ENCODE results near the gene LAMC2.
A peak's percentile ranks its signal among the peaks of the same experiment; 100 is the strongest.
"Not testable (repeated sequence)": the region's sequence is repeated elsewhere in the genome, so short reads cannot be mapped to it uniquely, and the experiment has no call there.

The LAMC2 gene

GRCh38 chr1:183143576-183144315 lies 42.3 kb upstream of the LAMC2 start:
- TF ChIP-seq CTCF (IDR thresholded peaks at IDR 0.05; ENCODE audit: insufficient read depth, low read depth, low read length, missing control alignments), result no peak
- H3K4me3 ChIP-seq (ENCODE audit: low read length), result no peak overlapping the region
- DNase-seq (ENCODE audit: low read depth), result no peak

- no peak overlapping the region for H3K4me3 ChIP-seq (ENCODE audit: low read length)
- no peak for DNase-seq (ENCODE audit: low read depth)
- TF ChIP-seq CTCF (IDR thresholded peaks at IDR 0.05; ENCODE audit: insufficient read depth, low read depth, low read length, missing control alignments), result no peak
Observed at GRCh38 chr1:183144752-183145151, 41.3 kb upstream of the LAMC2 start.

- H3K4me3 ChIP-seq (ENCODE audit: low read length), result no peak overlapping the region
- TF ChIP-seq CTCF (IDR thresholded peaks at IDR 0.05; ENCODE audit: insufficient read depth, low read depth, low read length, missing control alignments), result no peak
- DNase-seq (ENCODE audit: low read depth), result no peak
Observed at GRCh38 chr1:183147735-183148134, 38.3 kb upstream of the LAMC2 start.

- no peak for TF ChIP-seq CTCF (IDR thresholded peaks at IDR 0.05; ENCODE audit: insufficient read depth, low read depth, low read length, missing control alignments)
- no peak overlapping the region for H3K4me3 ChIP-seq (ENCODE audit: low read length)
- peak; percentile 77 for DNase-seq (ENCODE audit: low read depth)
Observed at GRCh38 chr1:183148599-183148998, 37.5 kb upstream of the LAMC2 start.

- H3K4me3 ChIP-seq (ENCODE audit: low read length), result no peak overlapping the region
- no peak for TF ChIP-seq CTCF (IDR thresholded peaks at IDR 0.05; ENCODE audit: insufficient read depth, low read depth, low read length, missing control alignments)
- DNase-seq (ENCODE audit: low read depth), result peak; percentile 30
Observed at GRCh38 chr1:183149273-183149672, 36.8 kb upstream of the LAMC2 start.

- H3K4me3 ChIP-seq (ENCODE audit: low read length), result not testable (repeated sequence)
Observed at GRCh38 chr1:183150032-183150431, 36.0 kb upstream of the LAMC2 start.

GRCh38 chr1:183150445-183150844 lies 35.6 kb upstream of the LAMC2 start:
- H3K4me3 ChIP-seq (ENCODE audit: low read length), result no peak overlapping the region
- no peak for DNase-seq (ENCODE audit: low read depth)
- no peak for TF ChIP-seq CTCF (IDR thresholded peaks at IDR 0.05; ENCODE audit: insufficient read depth, low read depth, low read length, missing control alignments)

More at GRCh38 chr1:183150032-183150431, 36.0 kb upstream of the LAMC2 start:
- DNase-seq (ENCODE audit: low read depth), result not testable (repeated sequence)

All from epithelial cell of esophagus (primary cell).